Endothelial cell of umbilical vein (primary cell): ENCODE data around the gene TEX54. TPM values are rescaled to one million over a fixed set of nuclear protein-coding genes. Genes with fewer than 3 reads are reported as not detected.

Experiments
- BruUV-seq: library from RNA; stranded (reverse); fragments of 400-500 nt; replicated peaks from 2 replicates; lab custom pipeline; 2021; lab: Mats Ljungman, UMichigan
- CTCF ChIA-PET: fragments of 300-600, 350-600 bp; sonication (Branson Sonifier 250); formaldehyde crosslinking; loops from one replicate; lab custom pipeline; 2021; ENCODE audit warnings: antibody characterized with exemption, inconsistent platforms; lab: Charles Lee
- POLR2A ChIA-PET: fragments of 300-600, 350-600 bp; sonication (Branson Sonifier 250); formaldehyde crosslinking; loops from one replicate; lab custom pipeline; 2021; ENCODE audit warnings: antibody characterized with exemption, inconsistent platforms; lab: Charles Lee
- DNase-seq: peaks from one replicate; pipeline ENCODE4 v3.0.0-alpha.2; 2011; ENCODE audit warnings: low read depth, low spot score
- FAIRE-seq: peaks from 2 replicates; lab custom pipeline; 2011; peaks lifted over from hg19 to GRCh38; lab: Jason Lieb, UNC
- H2AFZ ChIP-seq: 2 replicates; pipeline ENCODE4 v1.6.0; 2012; ENCODE audit warnings: low read depth, low read length, control low read depth, inconsistent platforms
- H3K27ac ChIP-seq: 2 replicates; pipeline ENCODE4 v1.5.1; 2011; ENCODE audit warnings: low read depth, mild to moderate bottlenecking, control low read depth, low read length, moderate library complexity; ENCODE audit not compliant: insufficient read depth
- H3K27me3 ChIP-seq, 2 experiments: 2 replicates each; pipeline versions ENCODE4 v1.6.0 to v1.6.1; 2011; ENCODE audit warnings: low read length in 2 of 2, mixed read lengths in 1 of 2; ENCODE audit not compliant: control insufficient read depth in 2 of 2, insufficient read depth in 2 of 2
- H3K36me3 ChIP-seq, 2 experiments: 2 replicates in 1 of 2; 3 replicates in 1 of 2; pipeline ENCODE4 v1.5.1; 2011; ENCODE audit warnings: low read length in 2 of 2, mild to moderate bottlenecking in 1 of 2, moderate library complexity in 1 of 2; ENCODE audit not compliant: control insufficient read depth in 2 of 2, insufficient read depth in 2 of 2; ENCODE audit errors: extremely low read depth in 1 of 2
- H3K4me1 ChIP-seq: 3 replicates; pipeline ENCODE4 v1.5.1; 2011; ENCODE audit warnings: mild to moderate bottlenecking, low read length; ENCODE audit not compliant: control insufficient read depth, insufficient read depth; ENCODE audit errors: extremely low read depth
- H3K4me2 ChIP-seq: 2 replicates; pipeline ENCODE4 v1.6.1; 2011; ENCODE audit warnings: low read length, control low read depth, mixed read lengths; ENCODE audit not compliant: insufficient read depth
- H3K4me3 ChIP-seq, 3 experiments: fragments of 200-600 bp in 1 of 3; sonication (generic), shearing (Covaris generic) in 1 of 3; replicated peaks in 1 of 3; 2 replicates each; pipeline ENCODE4 v1.5.1; 2011 to 2016; ENCODE audit warnings: control low read depth in 3 of 3, low read length in 3 of 3, mild to moderate bottlenecking in 2 of 3, inconsistent platforms in 1 of 3, low read depth in 1 of 3, moderate library complexity in 1 of 3; ENCODE audit not compliant: insufficient read depth in 1 of 3
- H3K79me2 ChIP-seq: 2 replicates; pipeline ENCODE4 v1.6.0; 2012; ENCODE audit warnings: low read length, inconsistent platforms; ENCODE audit not compliant: control insufficient read depth, insufficient read depth
- H3K9ac ChIP-seq: replicated peaks from 2 replicates; pipeline ENCODE3; 2011; ENCODE audit warnings: low read length, control low read depth; ENCODE audit not compliant: insufficient read depth; ENCODE audit errors: extremely low read depth
- H3K9me1 ChIP-seq: replicated peaks from 3 replicates; pipeline ENCODE4 v1.6.0; 2011; ENCODE audit warnings: mild to moderate bottlenecking, low read length; ENCODE audit not compliant: control insufficient read depth, insufficient read depth; ENCODE audit errors: extremely low read depth
- H3K9me3 ChIP-seq: replicated peaks from 2 replicates; pipeline ENCODE4 v1.5.1; 2012; ENCODE audit warnings: low read length, inconsistent platforms; ENCODE audit not compliant: control insufficient read depth, insufficient read depth
- H4K20me1 ChIP-seq: replicated peaks from 2 replicates; pipeline ENCODE3; 2011; ENCODE audit warnings: mild to moderate bottlenecking, low read length; ENCODE audit not compliant: control insufficient read depth, insufficient read depth; ENCODE audit errors: extremely low read depth
- EZH2 ChIP-seq: IDR thresholded peaks from 2 replicates; pipeline ENCODE4 v1.6.1; 2012; ENCODE audit warnings: borderline replicate concordance, low read depth, mild to moderate bottlenecking, moderate library complexity, low read length, inconsistent platforms; ENCODE audit not compliant: severe bottlenecking
- FOS ChIP-seq: IDR thresholded peaks from 2 replicates; pipeline ENCODE4 v1.6.1; 2011; ENCODE audit warnings: mild to moderate bottlenecking, low read length, moderate library complexity, borderline replicate concordance; ENCODE audit not compliant: insufficient read depth
- JUN ChIP-seq: IDR thresholded peaks from 2 replicates; pipeline ENCODE4 v1.6.1; 2011; ENCODE audit warnings: borderline replicate concordance, low read depth; ENCODE audit not compliant: insufficient read length, insufficient read depth
- MYC ChIP-seq: IDR thresholded peaks from one replicate; pipeline ENCODE4 v1.6.1; 2011; ENCODE audit warnings: mild to moderate bottlenecking, low read depth, low read length
- POLR2A ChIP-seq: IDR thresholded peaks from 2 replicates; pipeline ENCODE4 v1.6.1; 2012; ENCODE audit warnings: low read depth, mild to moderate bottlenecking, control low read depth, low read length
- dilution Hi-C: fragments of 300-500 bp; cut with MboI; formaldehyde crosslinking; loops from one replicate; pipeline ENCODE4 v1.15.0; 2019; ENCODE audit warnings: low sequenced_read_pairs; ENCODE audit not compliant: extremely low pct_ligation_motif_present
- intact Hi-C: fragments of 100-400 bp; cut with micrococcal nuclease; formaldehyde crosslinking; loops from one replicate; pipeline ENCODE4 v1.10.0; 2022
- polyA plus RNA-seq, 4 experiments: library from polyadenylated mRNA; depleted of rRNA in 3 of 4; stranded (reverse) in 3 of 4; unstranded in 1 of 4; fragments of >200 nt; gene quantifications; 2 replicates each; pipeline versions ENCODE4 v1.2.1 to v1.2.3, GENCODE V29; 2011 to 2012; ENCODE audit warnings: missing spikeins in 1 of 4
- total RNA-seq: library from RNA; stranded (reverse); gene quantifications from 2 replicates; pipeline ENCODE4 v1.2.3, GENCODE V29; 2021

Gene TEX54
- total and polyA plus RNA-seq, 2 donors (not counting 3 experiments of a cell fraction or from before 2014, with no cell fraction given) = not detected

- peak overlapping the region; percentile 92 for H3K9ac ChIP-seq
- peaks cover 52% of the 10 kb centered on the region for H3K79me2 ChIP-seq
- ChIA-PET CTCF (interaction anchor here (1.4 to 3.3 kb wide), 4 partner anchors 12 to 460 kb away, joined by 3 to 26 read pairs (median 13); partner anchors contain the start of genes SLC3A2 and TMEM179B), POLR2A (interaction anchor here (0.6 to 9.3 kb wide), 15 partner anchors 9 to 388 kb away, joined by 3 to 186 read pairs (median 5); partner anchors contain the start of genes HNRNPUL2, SLC3A2, TAF6L and TEX54)
- H3K9me1 ChIP-seq = no peaks in the 10 kb centered on the region
- intact Hi-C loops (loop anchor here (1.0 kb wide), 2 partner anchors 14 to 26 kb away; no protein-coding TSS in a partner anchor), dilution Hi-C loops (no loop called here)
- peaks cover 24% of the 10 kb centered on the region for H3K4me1 ChIP-seq
- H3K9me3 ChIP-seq = no peaks in the 10 kb centered on the region
- peak overlapping the region; percentile 59 to 94 (median 87) for H3K4me3 ChIP-seq
- DNase-seq (no peak), FAIRE-seq (peak; percentile 57)
- no peaks in the 10 kb centered on the region for H3K27me3 ChIP-seq
- peaks cover 12 to 29% of the 10 kb centered on the region in 2 experiments for H3K36me3 ChIP-seq
- peaks cover 10% of the 10 kb centered on the region for H4K20me1 ChIP-seq
- H3K27ac ChIP-seq = peak overlapping the region; percentile 32
- TSS peak; percentile 53 for BruUV-seq
- H3K4me2 ChIP-seq = peak overlapping the region; percentile 91
- no peak overlapping the region for H2AFZ ChIP-seq
- TF ChIP-seq POLR2A (no peak), EZH2 (no peak), JUN (no peak), FOS (no peak), MYC (no peak)
Measured at GRCh38 chr11:62854825-62855570, 22.4 kb upstream of the TEX54 start.
